ENCODE results near the gene COPS2.

DNA sequence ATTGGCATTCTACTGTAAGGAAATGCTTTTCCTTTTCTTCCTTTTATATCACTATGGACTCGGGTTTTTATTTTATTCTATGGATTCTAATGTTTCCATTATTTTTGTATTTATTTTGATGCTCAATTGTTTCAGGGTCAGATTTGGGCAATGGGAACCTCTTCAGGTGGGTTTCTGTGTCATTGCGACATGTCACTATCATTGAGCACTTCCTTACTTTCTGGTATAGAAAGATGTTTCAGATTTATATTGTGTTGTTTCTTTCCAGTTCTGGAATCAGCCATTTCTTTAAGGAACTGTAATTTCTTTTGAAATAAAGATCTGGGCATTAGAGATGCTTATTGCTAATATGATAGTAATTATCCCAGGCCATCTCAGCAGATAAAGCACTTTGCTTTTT, 36.5 kb upstream of the COPS2 start:
- TF ChIP-seq POLR2A (IDR thresholded peaks at IDR 0.05; ENCODE audit: low read depth, low read length) (no peak), EP300 (IDR thresholded peaks at IDR 0.05; ENCODE audit: borderline replicate concordance in 1 of 2, control insufficient read depth in 1 of 2, low read depth in 2 of 2, low read length in 2 of 2) (no peak), TAF1 (IDR thresholded peaks at IDR 0.05; ENCODE audit: borderline replicate concordance, low read depth, low read length) (no peak), LARP7 (IDR thresholded peaks at IDR 0.05) (no peak), EZH2 (IDR thresholded peaks at IDR 0.05; ENCODE audit: borderline replicate concordance, control insufficient read depth, low read depth, low read length) (no peak), IKZF1 (conservative IDR thresholded peaks at IDR 0.05) (no peak), PML (IDR thresholded peaks at IDR 0.05; ENCODE audit: low read length) (no peak), RBBP5 (conservative IDR thresholded peaks at IDR 0.05) (no peak), NR2C2 (IDR thresholded peaks at IDR 0.05; ENCODE audit: borderline replicate concordance, control insufficient read depth, insufficient read length, low read depth) (no peak)
- TF ChIP-seq, protein P1, sequence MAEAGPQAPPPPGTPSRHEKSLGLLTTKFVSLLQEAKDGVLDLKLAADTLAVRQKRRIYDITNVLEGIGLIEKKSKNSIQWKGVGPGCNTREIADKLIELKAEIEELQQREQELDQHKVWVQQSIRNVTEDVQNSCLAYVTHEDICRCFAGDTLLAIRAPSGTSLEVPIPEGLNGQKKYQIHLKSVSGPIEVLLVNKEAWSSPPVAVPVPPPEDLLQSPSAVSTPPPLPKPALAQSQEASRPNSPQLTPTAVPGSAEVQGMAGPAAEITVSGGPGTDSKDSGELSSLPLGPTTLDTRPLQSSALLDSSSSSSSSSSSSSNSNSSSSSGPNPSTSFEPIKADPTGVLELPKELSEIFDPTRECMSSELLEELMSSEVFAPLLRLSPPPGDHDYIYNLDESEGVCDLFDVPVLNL (IDR thresholded peaks at IDR 0.05; ENCODE audit: low read depth, low read length) = no peak
- TF ChIP-seq, protein P2, sequence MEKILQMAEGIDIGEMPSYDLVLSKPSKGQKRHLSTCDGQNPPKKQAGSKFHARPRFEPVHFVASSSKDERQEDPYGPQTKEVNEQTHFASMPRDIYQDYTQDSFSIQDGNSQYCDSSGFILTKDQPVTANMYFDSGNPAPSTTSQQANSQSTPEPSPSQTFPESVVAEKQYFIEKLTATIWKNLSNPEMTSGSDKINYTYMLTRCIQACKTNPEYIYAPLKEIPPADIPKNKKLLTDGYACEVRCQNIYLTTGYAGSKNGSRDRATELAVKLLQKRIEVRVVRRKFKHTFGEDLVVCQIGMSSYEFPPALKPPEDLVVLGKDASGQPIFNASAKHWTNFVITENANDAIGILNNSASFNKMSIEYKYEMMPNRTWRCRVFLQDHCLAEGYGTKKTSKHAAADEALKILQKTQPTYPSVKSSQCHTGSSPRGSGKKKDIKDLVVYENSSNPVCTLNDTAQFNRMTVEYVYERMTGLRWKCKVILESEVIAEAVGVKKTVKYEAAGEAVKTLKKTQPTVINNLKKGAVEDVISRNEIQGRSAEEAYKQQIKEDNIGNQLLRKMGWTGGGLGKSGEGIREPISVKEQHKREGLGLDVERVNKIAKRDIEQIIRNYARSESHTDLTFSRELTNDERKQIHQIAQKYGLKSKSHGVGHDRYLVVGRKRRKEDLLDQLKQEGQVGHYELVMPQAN (conservative IDR thresholded peaks at IDR 0.05) = no peak
- TF ChIP-seq, protein P3, sequence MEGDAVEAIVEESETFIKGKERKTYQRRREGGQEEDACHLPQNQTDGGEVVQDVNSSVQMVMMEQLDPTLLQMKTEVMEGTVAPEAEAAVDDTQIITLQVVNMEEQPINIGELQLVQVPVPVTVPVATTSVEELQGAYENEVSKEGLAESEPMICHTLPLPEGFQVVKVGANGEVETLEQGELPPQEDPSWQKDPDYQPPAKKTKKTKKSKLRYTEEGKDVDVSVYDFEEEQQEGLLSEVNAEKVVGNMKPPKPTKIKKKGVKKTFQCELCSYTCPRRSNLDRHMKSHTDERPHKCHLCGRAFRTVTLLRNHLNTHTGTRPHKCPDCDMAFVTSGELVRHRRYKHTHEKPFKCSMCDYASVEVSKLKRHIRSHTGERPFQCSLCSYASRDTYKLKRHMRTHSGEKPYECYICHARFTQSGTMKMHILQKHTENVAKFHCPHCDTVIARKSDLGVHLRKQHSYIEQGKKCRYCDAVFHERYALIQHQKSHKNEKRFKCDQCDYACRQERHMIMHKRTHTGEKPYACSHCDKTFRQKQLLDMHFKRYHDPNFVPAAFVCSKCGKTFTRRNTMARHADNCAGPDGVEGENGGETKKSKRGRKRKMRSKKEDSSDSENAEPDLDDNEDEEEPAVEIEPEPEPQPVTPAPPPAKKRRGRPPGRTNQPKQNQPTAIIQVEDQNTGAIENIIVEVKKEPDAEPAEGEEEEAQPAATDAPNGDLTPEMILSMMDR (IDR thresholded peaks at IDR 0.05 in 2 of 3, conservative IDR thresholded peaks at IDR 0.05 in 1 of 3; ENCODE audit: control insufficient read depth in 2 of 3, extremely low read depth in 1 of 3, insufficient read depth in 1 of 3, low read depth in 3 of 3, low read length in 3 of 3) = no peak
- TF ChIP-seq, protein P4, sequence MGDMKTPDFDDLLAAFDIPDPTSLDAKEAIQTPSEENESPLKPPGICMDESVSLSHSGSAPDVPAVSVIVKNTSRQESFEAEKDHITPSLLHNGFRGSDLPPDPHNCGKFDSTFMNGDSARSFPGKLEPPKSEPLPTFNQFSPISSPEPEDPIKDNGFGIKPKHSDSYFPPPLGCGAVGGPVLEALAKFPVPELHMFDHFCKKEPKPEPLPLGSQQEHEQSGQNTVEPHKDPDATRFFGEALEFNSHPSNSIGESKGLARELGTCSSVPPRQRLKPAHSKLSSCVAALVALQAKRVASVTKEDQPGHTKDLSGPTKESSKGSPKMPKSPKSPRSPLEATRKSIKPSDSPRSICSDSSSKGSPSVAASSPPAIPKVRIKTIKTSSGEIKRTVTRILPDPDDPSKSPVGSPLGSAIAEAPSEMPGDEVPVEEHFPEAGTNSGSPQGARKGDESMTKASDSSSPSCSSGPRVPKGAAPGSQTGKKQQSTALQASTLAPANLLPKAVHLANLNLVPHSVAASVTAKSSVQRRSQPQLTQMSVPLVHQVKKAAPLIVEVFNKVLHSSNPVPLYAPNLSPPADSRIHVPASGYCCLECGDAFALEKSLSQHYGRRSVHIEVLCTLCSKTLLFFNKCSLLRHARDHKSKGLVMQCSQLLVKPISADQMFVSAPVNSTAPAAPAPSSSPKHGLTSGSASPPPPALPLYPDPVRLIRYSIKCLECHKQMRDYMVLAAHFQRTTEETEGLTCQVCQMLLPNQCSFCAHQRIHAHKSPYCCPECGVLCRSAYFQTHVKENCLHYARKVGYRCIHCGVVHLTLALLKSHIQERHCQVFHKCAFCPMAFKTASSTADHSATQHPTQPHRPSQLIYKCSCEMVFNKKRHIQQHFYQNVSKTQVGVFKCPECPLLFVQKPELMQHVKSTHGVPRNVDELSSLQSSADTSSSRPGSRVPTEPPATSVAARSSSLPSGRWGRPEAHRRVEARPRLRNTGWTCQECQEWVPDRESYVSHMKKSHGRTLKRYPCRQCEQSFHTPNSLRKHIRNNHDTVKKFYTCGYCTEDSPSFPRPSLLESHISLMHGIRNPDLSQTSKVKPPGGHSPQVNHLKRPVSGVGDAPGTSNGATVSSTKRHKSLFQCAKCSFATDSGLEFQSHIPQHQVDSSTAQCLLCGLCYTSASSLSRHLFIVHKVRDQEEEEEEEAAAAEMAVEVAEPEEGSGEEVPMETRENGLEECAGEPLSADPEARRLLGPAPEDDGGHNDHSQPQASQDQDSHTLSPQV (IDR thresholded peaks at IDR 0.05) = no peak
- TF ChIP-seq, protein P5, sequence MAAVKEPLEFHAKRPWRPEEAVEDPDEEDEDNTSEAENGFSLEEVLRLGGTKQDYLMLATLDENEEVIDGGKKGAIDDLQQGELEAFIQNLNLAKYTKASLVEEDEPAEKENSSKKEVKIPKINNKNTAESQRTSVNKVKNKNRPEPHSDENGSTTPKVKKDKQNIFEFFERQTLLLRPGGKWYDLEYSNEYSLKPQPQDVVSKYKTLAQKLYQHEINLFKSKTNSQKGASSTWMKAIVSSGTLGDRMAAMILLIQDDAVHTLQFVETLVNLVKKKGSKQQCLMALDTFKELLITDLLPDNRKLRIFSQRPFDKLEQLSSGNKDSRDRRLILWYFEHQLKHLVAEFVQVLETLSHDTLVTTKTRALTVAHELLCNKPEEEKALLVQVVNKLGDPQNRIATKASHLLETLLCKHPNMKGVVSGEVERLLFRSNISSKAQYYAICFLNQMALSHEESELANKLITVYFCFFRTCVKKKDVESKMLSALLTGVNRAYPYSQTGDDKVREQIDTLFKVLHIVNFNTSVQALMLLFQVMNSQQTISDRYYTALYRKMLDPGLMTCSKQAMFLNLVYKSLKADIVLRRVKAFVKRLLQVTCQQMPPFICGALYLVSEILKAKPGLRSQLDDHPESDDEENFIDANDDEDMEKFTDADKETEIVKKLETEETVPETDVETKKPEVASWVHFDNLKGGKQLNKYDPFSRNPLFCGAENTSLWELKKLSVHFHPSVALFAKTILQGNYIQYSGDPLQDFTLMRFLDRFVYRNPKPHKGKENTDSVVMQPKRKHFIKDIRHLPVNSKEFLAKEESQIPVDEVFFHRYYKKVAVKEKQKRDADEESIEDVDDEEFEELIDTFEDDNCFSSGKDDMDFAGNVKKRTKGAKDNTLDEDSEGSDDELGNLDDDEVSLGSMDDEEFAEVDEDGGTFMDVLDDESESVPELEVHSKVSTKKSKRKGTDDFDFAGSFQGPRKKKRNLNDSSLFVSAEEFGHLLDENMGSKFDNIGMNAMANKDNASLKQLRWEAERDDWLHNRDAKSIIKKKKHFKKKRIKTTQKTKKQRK (IDR thresholded peaks at IDR 0.05; ENCODE audit: low read depth, low read length) = no peak
